Mesenchymal stem cell (in vitro differentiated cells and primary cell): ENCODE data around the gene ZNF474.

Source experiments
- DNase-seq: peaks from one replicate; pipeline ENCODE4 v3.0.0-alpha.2; 2013
- H2AFZ ChIP-seq: one replicate; pipeline ENCODE4 v1.6.1; 2013; ENCODE audit warnings: low read depth, mild to moderate bottlenecking, control low read depth, inconsistent platforms, low read length, moderate library complexity
- H2AK5ac ChIP-seq: 2 replicates; pipeline ENCODE4 v1.6.1; 2013; ENCODE audit warnings: low read length, moderate library complexity, mild to moderate bottlenecking, inconsistent platforms; ENCODE audit not compliant: severe bottlenecking
- H2BK120ac ChIP-seq: one replicate; pipeline ENCODE4 v1.6.1; 2013; ENCODE audit warnings: low read depth, mild to moderate bottlenecking, inconsistent platforms, low read length, moderate library complexity
- H2BK12ac ChIP-seq, 2 experiments: one replicate each; pipeline ENCODE4 v1.6.1; 2013; ENCODE audit warnings: inconsistent platforms in 2 of 2, low read length in 2 of 2, mild to moderate bottlenecking in 2 of 2, moderate library complexity in 2 of 2, control low read depth in 1 of 2
- H2BK15ac ChIP-seq: one replicate; pipeline ENCODE4 v1.6.1; 2013; ENCODE audit warnings: mild to moderate bottlenecking, low read depth, inconsistent platforms; ENCODE audit not compliant: poor library complexity, severe bottlenecking
- H2BK5ac ChIP-seq: 2 replicates; pipeline ENCODE4 v1.6.1; 2013; ENCODE audit warnings: low read depth, mild to moderate bottlenecking, low read length, control low read depth, inconsistent platforms; ENCODE audit not compliant: poor library complexity, severe bottlenecking
- H3K14ac ChIP-seq, 2 experiments: one replicate each; pipeline ENCODE4 v1.6.1; 2013; ENCODE audit warnings: inconsistent platforms in 2 of 2, low read length in 2 of 2, control low read depth in 1 of 2, mild to moderate bottlenecking in 1 of 2, moderate library complexity in 1 of 2
- H3K18ac ChIP-seq, 2 experiments: one replicate each; pipeline ENCODE4 v1.6.1; 2013; ENCODE audit warnings: inconsistent platforms in 2 of 2, low read length in 2 of 2, control low read depth in 1 of 2, low read depth in 1 of 2, mild to moderate bottlenecking in 1 of 2
- H3K23ac ChIP-seq, 2 experiments: one replicate each; pipeline ENCODE4 v1.6.1; 2013; ENCODE audit warnings: inconsistent platforms in 2 of 2, low read length in 2 of 2, mild to moderate bottlenecking in 2 of 2, moderate library complexity in 2 of 2, control low read depth in 1 of 2
- H3K27ac ChIP-seq: 2 replicates; pipeline ENCODE4 v1.5.1; 2013; ENCODE audit warnings: mild to moderate bottlenecking, moderate library complexity, low read length, control low read depth, inconsistent platforms; ENCODE audit not compliant: poor library complexity, severe bottlenecking
- H3K27me3 ChIP-seq, 2 experiments: 2 replicates each; pipeline versions ENCODE4 v1.6.1 to v1.7.0; 2013; ENCODE audit warnings: low read length in 2 of 2, mild to moderate bottlenecking in 2 of 2, moderate library complexity in 2 of 2, control low read depth in 1 of 2, inconsistent platforms in 1 of 2; ENCODE audit not compliant: control insufficient read depth in 1 of 2, insufficient read depth in 1 of 2
- H3K36me3 ChIP-seq, 2 experiments: 2 replicates each; pipeline versions ENCODE4 v1.6.1 to v1.7.0; 2013; ENCODE audit warnings: low read length in 2 of 2, control low read depth in 1 of 2, inconsistent platforms in 1 of 2, low read depth in 1 of 2, mild to moderate bottlenecking in 1 of 2; ENCODE audit not compliant: insufficient read depth in 2 of 2, control insufficient read depth in 1 of 2
- H3K4ac ChIP-seq, 2 experiments: one replicate each; pipeline ENCODE4 v1.6.1; 2013; ENCODE audit warnings: inconsistent platforms in 2 of 2, low read length in 2 of 2, mild to moderate bottlenecking in 2 of 2, moderate library complexity in 2 of 2, control low read depth in 1 of 2, low read depth in 1 of 2
- H3K4me1 ChIP-seq: 2 replicates; pipeline ENCODE4 v1.6.1; 2013; ENCODE audit warnings: low read depth, low read length, control low read depth; ENCODE audit not compliant: control insufficient read depth, insufficient read depth
- H3K4me2 ChIP-seq: 2 replicates; pipeline ENCODE4 v1.6.1; 2013; ENCODE audit warnings: low read length, mild to moderate bottlenecking, inconsistent platforms; ENCODE audit not compliant: poor library complexity, severe bottlenecking
- H3K4me3 ChIP-seq, 2 experiments: 2 replicates each; pipeline versions ENCODE4 v1.5.1 to v1.7.0; 2013; ENCODE audit warnings: low read length in 2 of 2, mild to moderate bottlenecking in 2 of 2, control low read depth in 1 of 2, low read depth in 1 of 2; ENCODE audit not compliant: insufficient read depth in 1 of 2
- H3K79me1 ChIP-seq: replicated peaks from 2 replicates; pipeline ENCODE4 v1.6.1; 2013; ENCODE audit warnings: mild to moderate bottlenecking, control low read depth, low read length, inconsistent platforms; ENCODE audit not compliant: poor library complexity, severe bottlenecking
- H3K9ac ChIP-seq: 2 replicates; pipeline ENCODE4 v1.7.0; 2013; ENCODE audit warnings: mild to moderate bottlenecking, low read length, moderate library complexity
- H3K9me3 ChIP-seq: 2 replicates; pipeline ENCODE4 v1.7.0; 2013; ENCODE audit warnings: mild to moderate bottlenecking, low read length; ENCODE audit not compliant: control insufficient read depth
- H4K8ac ChIP-seq: one replicate; pipeline ENCODE4 v1.6.1; 2013; ENCODE audit warnings: inconsistent platforms, mild to moderate bottlenecking, low read length, moderate library complexity
- H4K91ac ChIP-seq: one replicate; pipeline ENCODE4 v1.6.1; 2013; ENCODE audit warnings: mild to moderate bottlenecking, low read length, inconsistent platforms
- WGBS: methylation state at CpG from one replicate; pipeline ENCODE4 v1.1.7; 2013; ENCODE audit warnings: mixed read lengths; 5-methylcytosine and 5-hydroxymethylcytosine counted together

Gene ZNF474

GRCh38 chr5:122126756-122127321 is 2.5 kb upstream of the ZNF474 start:
- H3K79me1 ChIP-seq = no peaks in the 10 kb centered on the region
- H4K91ac ChIP-seq = no peak overlapping the region
- H4K8ac ChIP-seq = no peak overlapping the region
- H3K23ac ChIP-seq = no peak overlapping the region
- peak overlapping the region; percentile 90 for H3K9ac ChIP-seq
- peak overlapping the region; percentile 36 for H2AFZ ChIP-seq
- no peak overlapping the region for H2AK5ac ChIP-seq
- no peak overlapping the region for H3K4me2 ChIP-seq
- H3K14ac ChIP-seq = no peak overlapping the region
- no peak overlapping the region for H3K18ac ChIP-seq
- no peaks in the 10 kb centered on the region for H3K36me3 ChIP-seq
- DNase-seq = no peak
- peak overlapping the region in 1 of 2 experiments; percentile 66 for H2BK12ac ChIP-seq
- no peak overlapping the region for H2BK120ac ChIP-seq
- H2BK5ac ChIP-seq = no peak overlapping the region
- H3K4ac ChIP-seq = no peak overlapping the region
- H3K4me1 ChIP-seq = peaks cover 2% of the 10 kb centered on the region
- 85% methylated on average over 10 of the region's 10 CpGs for WGBS
- peak overlapping the region in 1 of 2 experiments; percentile 36 for H3K4me3 ChIP-seq
- no peak overlapping the region for H2BK15ac ChIP-seq
- no peak overlapping the region for H3K27ac ChIP-seq
- no peaks in the 10 kb centered on the region for H3K27me3 ChIP-seq
- no peaks in the 10 kb centered on the region for H3K9me3 ChIP-seq

- H4K8ac ChIP-seq = no peak overlapping the region
- DNase-seq = peak; percentile 12
- H3K9ac ChIP-seq = peak overlapping the region; percentile 82
- no peak overlapping the region for H4K91ac ChIP-seq
- H3K9me3 ChIP-seq = no peaks in the 10 kb centered on the region
- no peak overlapping the region for H3K14ac ChIP-seq
- H3K4me3 ChIP-seq = no peak overlapping the region
- no peak overlapping the region for H3K4me2 ChIP-seq
- H2BK120ac ChIP-seq = no peak overlapping the region
- H3K36me3 ChIP-seq = no peaks in the 10 kb centered on the region
- no peak overlapping the region for H2BK15ac ChIP-seq
- no peak overlapping the region for H2AFZ ChIP-seq
- H2BK5ac ChIP-seq = no peak overlapping the region
- H3K4ac ChIP-seq = no peak overlapping the region
- no peak overlapping the region for H2AK5ac ChIP-seq
- WGBS = 55% methylated on average over 1 of the region's 2 CpGs
- no peaks in the 10 kb centered on the region for H3K4me1 ChIP-seq
- H3K27me3 ChIP-seq = no peaks in the 10 kb centered on the region
- H2BK12ac ChIP-seq = no peak overlapping the region
- no peak overlapping the region for H3K23ac ChIP-seq
- no peaks in the 10 kb centered on the region for H3K79me1 ChIP-seq
- no peak overlapping the region for H3K27ac ChIP-seq
- no peak overlapping the region for H3K18ac ChIP-seq
Observed at GRCh38 chr5:122130152-122130551, 806 bp downstream of the ZNF474 start.

GRCh38 chr5:122137702-122138101 is 8.4 kb downstream of the ZNF474 start:
- Histone ChIP-seq H2BK120ac (no peak overlapping the region), H2AK5ac (no peak overlapping the region), H3K4ac (no peak overlapping the region), H3K23ac (no peak overlapping the region), H3K9me3 (no peaks in the 10 kb centered on the region), H3K4me3 (no peak overlapping the region), H4K8ac (no peak overlapping the region), H3K14ac (no peak overlapping the region), H3K9ac (no peak overlapping the region), H3K27me3 (no peaks in the 10 kb centered on the region), H2BK5ac (no peak overlapping the region), H3K79me1 (no peaks in the 10 kb centered on the region), H3K18ac (no peak overlapping the region), H4K91ac (no peak overlapping the region), H2BK15ac (no peak overlapping the region), H3K4me2 (no peak overlapping the region), H3K36me3 (no peaks in the 10 kb centered on the region), H2BK12ac (no peak overlapping the region), H3K27ac (no peak overlapping the region), H2AFZ (no peak overlapping the region), H3K4me1 (peaks cover under 1% of the 10 kb centered on the region)
- DNase-seq = no peak
- 98% methylated on average over 4 of the region's 4 CpGs for WGBS

GRCh38 chr5:122138356-122138755 is 9.0 kb downstream of the ZNF474 start:
- no peak overlapping the region for H3K18ac ChIP-seq
- no peak overlapping the region for H4K8ac ChIP-seq
- H3K23ac ChIP-seq = no peak overlapping the region
- H2AK5ac ChIP-seq = no peak overlapping the region
- H3K27me3 ChIP-seq = no peaks in the 10 kb centered on the region
- no peaks in the 10 kb centered on the region for H3K36me3 ChIP-seq
- H3K4me3 ChIP-seq = no peak overlapping the region
- H4K91ac ChIP-seq = no peak overlapping the region
- H3K27ac ChIP-seq = no peak overlapping the region
- no peak overlapping the region for H2BK12ac ChIP-seq
- H2BK120ac ChIP-seq = no peak overlapping the region
- peaks cover 1% of the 10 kb centered on the region for H3K4me1 ChIP-seq
- no peak overlapping the region for H3K9ac ChIP-seq
- 72% methylated on average over 2 of the region's 3 CpGs for WGBS
- H2BK5ac ChIP-seq = no peak overlapping the region
- no peak overlapping the region for H3K4me2 ChIP-seq
- H3K4ac ChIP-seq = no peak overlapping the region
- H3K14ac ChIP-seq = no peak overlapping the region
- H3K79me1 ChIP-seq = no peaks in the 10 kb centered on the region
- H2BK15ac ChIP-seq = no peak overlapping the region
- no peak overlapping the region for H2AFZ ChIP-seq
- no peak for DNase-seq
- no peaks in the 10 kb centered on the region for H3K9me3 ChIP-seq
